Breast epithelium (tissue), 3 donors: ENCODE measurements around the gene KCNIP4.

Experiments
- POLR2A ChIP-seq: fragments of 450-650 bp; IDR thresholded peaks from one replicate; pipeline ENCODE4 v1.6.1; 2016; ENCODE audit warnings: antibody characterized with exemption, mild to moderate bottlenecking, moderate library complexity
- POLR2AphosphoS5 ChIP-seq, 3 donors: sonication (generic); formaldehyde crosslinking; IDR thresholded peaks; one replicate each; pipeline ENCODE4 v1.6.1; 2017; ENCODE audit warnings: antibody characterized with exemption in 3 of 3
- TF ChIP-seq, protein P1 (sequence below), 3 donors: fragments of 450-650 bp; IDR thresholded peaks; one replicate each; pipeline ENCODE4 v1.5.1; 2016 to 2017; ENCODE audit warnings: antibody characterized with exemption in 3 of 3, mild to moderate bottlenecking in 3 of 3, moderate library complexity in 3 of 3

- TF ChIP-seq, protein P1, sequence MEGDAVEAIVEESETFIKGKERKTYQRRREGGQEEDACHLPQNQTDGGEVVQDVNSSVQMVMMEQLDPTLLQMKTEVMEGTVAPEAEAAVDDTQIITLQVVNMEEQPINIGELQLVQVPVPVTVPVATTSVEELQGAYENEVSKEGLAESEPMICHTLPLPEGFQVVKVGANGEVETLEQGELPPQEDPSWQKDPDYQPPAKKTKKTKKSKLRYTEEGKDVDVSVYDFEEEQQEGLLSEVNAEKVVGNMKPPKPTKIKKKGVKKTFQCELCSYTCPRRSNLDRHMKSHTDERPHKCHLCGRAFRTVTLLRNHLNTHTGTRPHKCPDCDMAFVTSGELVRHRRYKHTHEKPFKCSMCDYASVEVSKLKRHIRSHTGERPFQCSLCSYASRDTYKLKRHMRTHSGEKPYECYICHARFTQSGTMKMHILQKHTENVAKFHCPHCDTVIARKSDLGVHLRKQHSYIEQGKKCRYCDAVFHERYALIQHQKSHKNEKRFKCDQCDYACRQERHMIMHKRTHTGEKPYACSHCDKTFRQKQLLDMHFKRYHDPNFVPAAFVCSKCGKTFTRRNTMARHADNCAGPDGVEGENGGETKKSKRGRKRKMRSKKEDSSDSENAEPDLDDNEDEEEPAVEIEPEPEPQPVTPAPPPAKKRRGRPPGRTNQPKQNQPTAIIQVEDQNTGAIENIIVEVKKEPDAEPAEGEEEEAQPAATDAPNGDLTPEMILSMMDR (IDR thresholded peaks at IDR 0.05), result no peak
- no peak for TF ChIP-seq POLR2AphosphoS5 (IDR thresholded peaks at IDR 0.05)
- no peak for TF ChIP-seq POLR2A
These were observed 573.8 kb downstream of the KCNIP4 start for GRCh38 chr4:21374641-21375368.
